Smooth muscle cell of trachea (primary cell): ENCODE results near the gene RND1. TPM values are rescaled to one million over a fixed set of nuclear protein-coding genes. Genes with fewer than 3 reads are reported as not detected.

Source experiments
- total RNA-seq: library from RNA; depleted of rRNA; stranded (reverse); fragments of >200 nt; gene quantifications from 2 replicates; pipeline ENCODE4 v1.2.1, GENCODE V29; 2014

The RND1 gene
- under 0.01 and 0.33 TPM in 2 replicates for total RNA-seq

DNA sequence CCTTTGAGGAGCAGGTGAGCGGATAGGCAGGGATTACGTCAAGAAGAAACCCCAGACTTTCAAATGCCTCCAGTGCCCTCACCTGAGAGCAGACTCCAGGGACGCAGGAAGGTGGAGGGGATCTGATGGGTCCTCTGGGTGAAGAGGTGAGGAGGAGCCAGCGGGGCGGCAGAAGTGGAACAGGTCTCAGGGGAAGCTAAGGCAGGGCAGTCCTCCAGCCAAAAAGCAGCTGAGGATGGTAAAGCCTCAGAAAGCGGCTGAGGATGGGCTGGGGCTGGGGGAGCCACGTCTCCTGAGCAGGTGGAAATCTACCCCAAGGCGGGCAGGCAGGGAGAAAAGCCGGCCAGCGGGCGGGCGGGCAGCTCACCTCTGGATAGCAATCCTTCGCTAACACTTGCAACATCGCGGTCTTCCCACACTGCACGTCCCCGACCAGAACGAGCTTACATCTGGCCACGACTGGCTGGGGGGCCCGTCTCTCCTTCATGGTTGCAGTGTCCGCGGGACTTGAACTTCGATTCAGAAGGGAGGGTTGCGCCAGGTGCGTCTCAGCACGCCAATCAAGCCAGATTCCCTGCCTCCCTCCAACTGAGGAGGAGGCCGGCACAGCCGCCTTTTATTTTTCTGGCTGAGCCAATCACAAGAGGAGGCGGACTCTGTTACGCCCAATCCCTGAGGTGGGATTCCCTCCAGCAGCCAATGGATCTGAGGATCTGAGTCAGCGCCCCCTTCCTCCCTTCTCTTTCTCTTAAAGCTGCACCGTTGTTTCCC lies at the start of gene RND1:
RND1 (minus strand) TSS at position 590 of the 771 bp plus-strand sequence; CDS start at position 487, 103 bp downstream.

GRCh38 chr12:48851883-48852733 lies 13.6 kb downstream of the RND1 start, which contains the start of gene DDX23:
Gene DDX23, minus strand, starts transcription at chr12:48852163. Its CDS starts 6,381 bp downstream, at chr12:48845782.

GRCh38 chr12:48817873-48818830 lies 47.5 kb downstream of the RND1 start, which contains the start of gene CACNB3:
Gene CACNB3, plus strand, starts transcription at chr12:48818496. Its CDS starts 434 bp downstream, at chr12:48818930.

Other genes with a start within 250 kb of the RND1 start
- gene KANSL2, start 183.6 kb downstream of the RND1 start, total RNA-seq: 45.1 and 50.1 TPM in 2 replicates
- gene CCNT1, start 149.2 kb downstream of the RND1 start, total RNA-seq: 20.7 and 26.3 TPM in 2 replicates
- gene ADCY6, start 76.8 kb downstream of the RND1 start, total RNA-seq: 44.5 and 72.6 TPM in 2 replicates
- 41.6 and 62.4 TPM in 2 replicates for gene CACNB3, start 47.4 kb downstream of the RND1 start, total RNA-seq
- gene DDX23, start 13.7 kb downstream of the RND1 start, total RNA-seq: 77.6 and 78.5 TPM in 2 replicates
- 10.5 and 18.7 TPM in 2 replicates for gene FKBP11, start 59.6 kb upstream of the RND1 start, total RNA-seq
- 37.1 and 45.2 TPM in 2 replicates for gene ARF3, start 91.6 kb upstream of the RND1 start, total RNA-seq
- gene WNT10B, start 105.9 kb upstream of the RND1 start, total RNA-seq: 0.83 TPM in 1 of 2 replicates, not detected in the other
- gene WNT1, start 112.5 kb upstream of the RND1 start, total RNA-seq: not detected in 2 replicates
- 0.15 and 0.17 TPM in 2 replicates for gene DDN, start 133.5 kb upstream of the RND1 start, total RNA-seq
- gene PRKAG1, start 152.9 kb upstream of the RND1 start, total RNA-seq: 87.3 and 92.3 TPM in 2 replicates
- gene KMT2D, start 194.9 kb upstream of the RND1 start, total RNA-seq: 35.7 and 51.5 TPM in 2 replicates
- gene RHEBL1, start 204.1 kb upstream of the RND1 start, total RNA-seq: 0.15 TPM in 1 of 2 replicates, not detected in the other
- gene DHH, start 228.9 kb upstream of the RND1 start, total RNA-seq: under 0.01 and 0.17 TPM in 2 replicates
- gene LMBR1L, start 245.0 kb upstream of the RND1 start, total RNA-seq: 53.2 and 88.0 TPM in 2 replicates